GM18526 (cell line): Measurements from ENCODE around the gene APEX2.

Experiments
- POLR2A ChIP-seq: IDR thresholded peaks from 3 replicates; pipeline ENCODE4 v1.6.1; 2011; ENCODE audit not compliant: insufficient read length; ENCODE audit errors: extremely low read depth

APEX2 gene

DNA sequence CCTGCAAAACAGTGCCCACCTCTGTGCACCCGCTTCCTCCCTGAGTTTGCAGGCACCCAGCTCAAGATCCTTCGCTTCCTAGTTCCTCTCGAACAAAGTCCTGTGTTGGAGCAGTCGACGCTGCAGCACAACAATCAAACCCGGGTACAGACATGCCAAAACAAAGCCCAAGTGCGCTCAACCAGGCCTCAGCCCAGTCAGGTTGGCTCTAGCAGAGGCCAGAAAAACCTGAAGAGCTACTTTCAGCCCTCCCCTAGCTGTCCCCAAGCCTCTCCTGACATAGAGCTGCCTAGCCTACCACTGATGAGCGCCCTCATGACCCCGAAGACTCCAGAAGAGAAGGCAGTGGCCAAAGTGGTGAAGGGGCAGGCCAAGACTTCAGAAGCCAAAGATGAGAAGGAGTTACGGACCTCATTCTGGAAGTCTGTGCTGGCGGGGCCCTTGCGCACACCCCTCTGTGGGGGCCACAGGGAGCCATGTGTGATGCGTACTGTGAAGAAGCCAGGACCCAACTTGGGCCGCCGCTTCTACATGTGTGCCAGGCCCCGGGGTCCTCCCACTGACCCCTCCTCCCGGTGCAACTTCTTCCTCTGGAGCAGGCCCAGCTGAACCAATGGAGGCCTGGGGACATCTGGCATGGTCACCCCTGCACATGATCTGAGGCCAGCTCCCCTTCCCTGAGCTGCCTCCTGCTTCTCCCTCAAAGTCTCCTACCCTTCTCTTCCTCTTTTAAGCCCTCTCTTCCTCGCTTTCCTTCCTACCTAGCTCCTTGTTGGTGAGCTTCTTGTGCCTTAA is 6.9 kb downstream of the APEX2 start:
- no peak for TF ChIP-seq POLR2A

DNA sequence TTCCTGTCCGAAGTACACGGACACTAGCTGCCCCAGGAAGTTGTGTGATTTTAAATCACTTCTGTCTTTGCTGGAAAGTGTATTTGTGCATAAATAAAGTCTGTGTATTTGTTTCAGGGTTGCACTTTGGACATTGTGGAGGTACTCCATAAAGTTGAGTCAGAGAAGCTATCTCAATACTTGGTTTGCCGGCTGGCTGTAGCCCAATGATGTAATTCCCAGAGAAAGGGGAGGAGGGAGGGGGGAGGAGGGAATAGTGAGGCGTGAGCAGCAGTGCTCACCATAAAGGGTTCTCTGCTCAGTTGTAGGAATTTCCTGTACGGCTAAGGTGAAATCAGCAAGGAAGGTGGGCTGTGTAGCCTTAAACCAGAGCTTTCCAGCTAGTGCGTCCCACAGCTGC is 7.5 kb downstream of the APEX2 start:
- TF ChIP-seq POLR2A: no peak

DNA sequence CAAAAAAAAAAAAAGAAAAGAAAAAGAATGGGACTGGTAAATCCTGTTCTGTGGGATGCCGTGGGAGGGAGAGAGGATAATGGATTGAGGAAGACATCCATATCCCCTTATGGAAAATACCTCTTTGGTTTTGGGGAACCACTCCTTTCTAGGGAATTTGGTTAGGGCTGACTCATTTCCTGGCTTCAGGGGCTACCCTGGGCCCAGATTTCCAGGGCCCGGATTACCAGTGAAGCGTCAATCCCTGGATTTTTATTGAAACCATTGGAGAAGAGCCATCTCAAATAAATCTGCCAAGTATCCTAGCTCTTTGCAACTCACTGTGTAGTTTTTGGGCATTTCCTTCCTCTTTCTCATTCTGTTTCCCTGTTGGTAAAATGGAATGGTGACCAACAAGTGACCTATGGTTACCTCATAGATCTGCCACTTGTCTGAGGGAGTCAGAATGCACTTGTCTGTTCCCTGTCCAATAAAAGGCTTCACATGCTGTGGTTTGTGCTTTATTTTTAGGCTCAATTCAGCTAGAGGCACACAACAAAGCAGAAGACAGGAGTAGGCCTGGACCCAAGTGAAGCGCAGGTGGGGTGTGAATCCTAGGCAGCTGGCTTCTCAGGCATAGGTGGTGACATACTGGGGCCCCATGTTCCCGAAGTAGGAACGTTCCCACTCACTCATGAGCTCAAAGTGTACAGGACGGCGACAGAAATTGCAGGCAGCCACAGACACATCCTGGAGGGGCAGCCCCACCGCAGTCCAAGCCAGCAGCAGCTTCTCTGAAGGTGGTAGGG is 8.6 kb downstream of the APEX2 start:
- TF ChIP-seq POLR2A: no peak

DNA sequence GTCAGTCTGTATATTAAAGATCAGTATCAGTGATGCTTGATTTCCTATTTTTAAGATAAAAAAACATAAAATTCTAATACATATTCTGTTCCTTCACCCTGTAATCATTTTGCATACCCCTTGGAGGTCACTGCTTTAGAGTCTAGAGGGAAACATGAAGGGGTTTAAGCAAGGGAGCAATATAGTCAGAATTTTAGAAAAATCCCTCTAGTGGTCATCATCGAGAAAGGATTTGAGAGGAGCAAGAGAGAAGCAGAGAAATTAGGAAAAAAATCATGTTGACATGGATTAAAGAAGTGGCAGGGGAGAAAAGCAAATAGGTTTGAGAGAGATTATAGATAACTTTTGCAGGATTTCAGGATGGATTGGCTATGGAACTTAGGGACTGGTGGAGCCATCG is 11.1 kb downstream of the APEX2 start:
- no peak for TF ChIP-seq POLR2A

DNA sequence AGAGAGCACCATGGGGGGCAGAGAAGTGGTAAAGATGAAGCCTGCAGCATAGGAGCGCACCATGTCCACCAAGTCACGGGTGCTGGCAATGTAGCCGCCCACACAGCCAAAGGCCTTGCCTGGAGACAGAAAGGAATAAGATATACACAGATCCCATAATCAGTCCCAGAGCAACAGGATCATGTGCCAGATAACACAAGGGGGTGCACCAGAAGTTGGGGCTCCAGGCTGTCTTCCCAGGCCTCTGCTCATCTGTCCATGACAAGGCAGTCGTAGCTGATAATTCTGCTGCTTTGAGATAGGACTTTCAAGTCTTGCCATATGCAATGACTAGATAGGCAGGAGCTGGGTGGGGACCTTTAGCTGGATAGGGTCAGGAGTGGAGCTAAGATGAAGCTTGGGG is 14.7 kb downstream of the APEX2 start:
- TF ChIP-seq POLR2A: no peak

DNA sequence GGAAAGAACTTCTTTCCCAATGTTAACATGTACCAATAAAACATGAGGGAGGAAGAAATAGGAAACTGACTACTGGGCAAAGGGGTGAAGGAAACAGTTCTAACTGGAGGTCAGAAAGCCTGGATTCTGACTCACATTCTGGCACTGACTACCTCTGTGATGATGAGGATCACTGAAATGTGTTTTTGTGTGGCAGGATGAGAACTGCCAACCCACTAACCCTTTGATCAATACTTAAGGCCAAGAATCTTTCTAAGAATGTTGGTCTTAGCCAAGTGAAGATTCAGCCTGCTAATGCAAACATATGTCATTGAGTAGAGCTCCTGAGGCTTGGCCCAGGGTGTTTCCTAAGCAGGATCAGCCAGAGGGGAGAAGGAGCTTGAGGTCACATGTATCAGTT is 26.0 kb downstream of the APEX2 start:
- TF ChIP-seq POLR2A: no peak

DNA sequence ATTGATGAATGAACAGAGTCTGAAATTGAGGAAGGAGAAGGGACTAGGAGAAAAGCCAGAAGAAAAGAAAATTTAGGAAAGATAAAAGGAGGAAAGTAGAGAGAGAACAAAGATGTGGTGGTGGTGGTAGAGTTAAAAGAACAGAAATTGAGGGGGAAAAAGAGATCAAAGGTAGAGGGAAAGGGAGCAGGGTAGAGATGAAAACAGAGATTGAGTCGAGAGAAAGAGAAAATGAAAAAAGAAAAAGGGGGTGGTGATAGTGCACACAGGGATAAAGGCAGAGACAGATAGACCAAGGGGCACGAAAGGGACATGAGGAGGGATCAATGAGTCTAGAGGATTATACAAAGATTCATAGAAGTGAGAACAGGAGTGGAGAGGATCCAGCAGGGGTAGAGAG is 26.7 kb downstream of the APEX2 start:
- TF ChIP-seq POLR2A: no peak

DNA sequence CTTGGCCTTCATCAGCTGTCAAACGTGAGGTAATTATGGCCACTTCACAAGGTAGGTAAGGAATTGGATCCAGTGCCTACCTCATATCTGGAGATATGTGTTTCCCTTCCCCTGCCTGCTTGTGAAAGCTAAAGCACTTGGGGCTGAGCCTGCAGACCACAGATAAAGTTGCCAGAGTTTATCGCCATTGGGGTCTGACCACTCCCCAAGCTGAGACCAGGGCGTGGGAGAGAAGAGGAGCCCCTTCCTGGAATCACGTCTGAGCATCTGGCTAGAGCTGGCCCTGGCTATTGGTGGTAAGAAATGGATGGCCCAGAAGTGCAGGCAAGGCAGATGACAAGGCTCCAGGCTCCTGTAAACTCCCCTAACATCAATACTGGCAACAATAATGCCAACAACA is 27.9 kb downstream of the APEX2 start:
- TF ChIP-seq POLR2A: no peak

DNA sequence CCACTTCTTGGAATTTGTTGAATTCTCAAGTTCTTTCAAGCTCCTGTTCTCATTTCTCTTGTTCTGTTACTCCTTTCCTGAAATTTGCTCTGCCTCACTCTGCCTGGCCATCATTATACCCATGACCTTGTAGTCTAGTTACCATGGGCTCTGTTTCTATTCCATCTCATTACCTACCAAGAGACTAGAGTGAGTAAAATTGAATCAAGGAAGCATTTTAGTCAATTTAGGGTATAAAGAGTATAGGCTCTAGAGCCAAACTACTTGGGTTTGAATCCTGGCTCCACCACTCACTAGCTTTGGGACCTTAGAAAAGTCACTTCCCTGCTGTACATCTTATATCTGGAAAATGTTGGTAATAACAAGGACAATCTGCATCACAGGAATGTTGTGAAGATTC is 28.4 kb downstream of the APEX2 start:
- no peak for TF ChIP-seq POLR2A

DNA sequence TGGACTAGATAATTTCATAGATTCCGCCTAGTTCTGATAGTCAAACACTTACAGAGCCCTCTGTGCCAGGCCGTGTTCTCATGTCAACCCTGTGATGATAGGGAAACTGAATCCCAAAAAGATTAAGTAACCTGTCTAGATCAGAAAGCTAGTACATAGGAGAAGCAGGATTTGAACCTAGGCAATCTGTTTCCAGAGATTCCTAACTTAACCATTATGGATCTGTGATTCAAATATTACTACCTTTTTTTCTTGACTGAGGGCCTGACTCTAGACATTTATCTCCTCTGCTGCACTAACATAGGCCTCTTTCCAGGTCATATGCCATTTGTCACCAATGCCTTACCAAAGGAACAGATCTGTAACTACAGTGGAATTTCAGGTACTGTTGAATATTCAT is 29.1 kb downstream of the APEX2 start:
- TF ChIP-seq POLR2A: no peak

DNA sequence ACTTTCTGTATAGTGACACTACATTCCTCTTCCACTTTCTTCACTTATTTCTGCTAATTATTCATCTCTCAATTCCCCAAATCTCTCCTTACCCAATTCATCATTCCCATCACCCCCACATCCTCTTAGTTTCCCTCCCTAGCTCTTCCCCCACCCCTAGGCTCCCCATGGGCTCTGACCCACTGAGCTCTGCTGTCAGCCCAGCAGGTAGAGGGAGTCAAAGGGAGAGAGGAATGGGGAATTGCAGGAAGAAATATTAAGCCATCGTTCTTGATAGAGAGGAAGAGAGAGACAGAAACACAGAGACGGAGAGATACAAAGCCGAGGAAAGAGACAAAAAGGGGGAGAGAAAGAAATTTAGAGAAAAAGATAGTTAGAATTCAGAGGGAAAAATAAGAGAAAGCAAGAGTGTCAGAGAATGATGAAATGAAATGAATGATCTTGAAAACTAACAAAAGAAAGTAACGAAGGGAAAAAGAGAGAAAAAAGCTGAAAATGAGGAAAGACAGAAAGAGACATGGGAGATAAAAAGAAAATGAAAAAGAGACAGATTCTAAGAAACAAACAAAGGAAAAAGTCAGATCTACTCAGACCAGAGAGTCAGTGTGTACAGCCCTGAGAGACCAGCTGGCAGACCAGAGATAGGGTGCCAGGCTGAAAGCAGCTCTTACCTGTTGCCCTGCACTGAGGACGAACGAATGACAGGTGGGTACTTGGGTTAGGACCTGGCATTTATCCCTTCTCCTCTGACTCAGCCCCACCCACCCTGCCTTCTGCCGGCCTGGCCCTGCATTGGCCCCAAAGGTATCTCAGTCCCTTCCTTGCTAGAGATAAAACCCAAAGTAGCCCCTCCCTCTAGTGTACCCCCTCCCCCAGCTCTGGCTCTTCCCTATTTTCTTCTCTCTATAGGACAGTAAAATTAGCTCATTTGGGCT is 30.4 kb downstream of the APEX2 start, which contains the start of gene ALAS2:
TSS of gene ALAS2 (minus strand) at position 707 of the 935 bp plus-strand sequence. CDS start 4,977 bp downstream, outside the sequence.
- no peak for TF ChIP-seq POLR2A

DNA sequence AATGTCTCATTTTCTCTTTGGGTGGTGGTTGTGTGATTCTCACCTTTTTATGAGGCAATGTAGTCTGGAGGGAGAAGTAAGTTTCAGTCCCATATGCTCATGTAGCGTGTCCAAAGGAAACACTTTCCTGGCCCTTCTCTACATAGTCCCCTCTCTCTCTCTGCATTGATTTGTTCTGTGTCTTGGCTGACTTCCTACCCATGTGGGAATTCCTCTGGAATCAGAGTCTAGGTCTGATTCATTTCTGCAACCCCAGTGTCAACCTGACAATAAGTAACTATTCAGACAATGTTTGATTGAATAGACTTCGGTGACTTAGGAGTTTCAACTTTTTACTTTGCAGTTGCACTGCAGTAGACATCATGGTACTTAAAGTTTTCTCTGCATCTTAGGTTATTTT is 33.3 kb downstream of the APEX2 start:
- TF ChIP-seq POLR2A: no peak

DNA sequence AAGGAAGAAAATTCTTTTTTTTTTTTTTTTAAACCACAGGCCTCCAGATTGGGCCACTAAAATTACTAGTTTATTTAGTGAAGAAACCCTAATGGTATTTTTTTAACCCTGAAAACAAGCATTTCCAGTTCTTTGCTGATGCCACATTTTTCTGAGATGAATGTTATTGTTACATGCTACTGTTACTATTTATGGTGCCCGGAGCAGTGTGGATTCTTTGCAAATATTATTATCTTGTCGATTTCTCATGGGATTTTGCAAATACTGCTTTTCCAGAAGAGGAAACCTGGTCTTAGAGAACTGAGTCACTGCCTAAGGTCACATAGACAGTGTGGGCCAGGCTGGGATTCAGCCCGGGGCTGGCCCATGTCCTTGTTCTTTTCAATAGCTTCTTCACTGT is 39.3 kb downstream of the APEX2 start:
- TF ChIP-seq POLR2A: no peak

DNA sequence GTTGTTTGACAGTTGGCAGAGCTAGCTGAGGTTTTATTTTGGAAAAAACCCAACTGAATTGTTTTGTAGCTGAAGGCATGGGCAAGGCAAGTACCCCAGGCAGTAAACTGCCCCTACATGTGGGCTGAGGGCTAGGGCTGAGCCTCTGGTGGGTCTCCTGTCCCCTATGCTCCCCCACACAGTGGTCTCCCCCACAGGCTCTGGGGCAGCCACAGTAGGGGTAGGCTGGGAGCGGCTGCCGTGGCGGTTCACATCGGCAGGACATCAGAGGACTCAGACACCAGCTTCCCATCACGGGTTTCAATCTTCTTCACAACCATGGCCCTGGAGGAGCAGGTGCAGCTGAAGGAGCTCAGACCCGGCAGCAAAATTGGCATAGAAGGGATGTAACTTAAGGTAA is 41.4 kb downstream of the APEX2 start:
- TF ChIP-seq POLR2A: no peak

DNA sequence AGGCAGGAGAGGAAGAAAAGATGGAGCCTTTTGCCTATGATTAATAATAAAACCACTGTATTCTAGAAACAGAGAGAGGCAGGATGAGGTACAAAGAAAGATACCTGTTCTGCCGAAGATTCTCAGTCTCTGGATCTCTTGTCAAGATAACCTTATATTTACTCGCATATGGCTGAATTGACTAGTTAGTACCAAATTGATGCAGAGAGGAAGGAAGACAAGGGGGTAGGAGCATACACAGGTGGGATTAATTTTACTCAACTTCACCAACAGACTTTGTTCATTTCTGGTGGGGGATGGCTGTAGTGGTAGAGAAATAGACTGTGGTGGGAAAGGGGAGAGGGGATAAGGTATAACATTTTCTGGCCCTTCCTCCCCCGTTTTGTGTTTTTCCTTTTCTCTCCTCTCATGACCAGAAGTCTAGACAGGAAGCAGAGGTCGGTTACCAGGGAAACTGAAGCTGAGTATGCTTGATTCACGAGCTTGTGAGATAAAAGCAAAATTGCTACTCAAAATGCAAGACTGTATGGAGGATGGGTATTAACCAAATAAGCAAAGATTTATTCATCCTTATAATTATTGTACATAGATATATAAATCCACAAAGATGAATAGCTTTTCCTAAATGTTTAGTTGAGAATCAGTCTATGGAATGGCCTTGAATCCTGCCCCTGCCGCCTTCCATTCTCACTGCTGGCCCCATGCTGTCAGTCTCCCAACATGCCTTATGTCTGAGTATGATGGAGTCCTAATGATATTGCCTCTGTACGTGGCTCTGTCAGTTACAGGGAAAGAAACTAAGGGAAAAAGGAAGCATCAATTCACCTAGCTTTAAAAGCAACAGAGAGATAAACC is 56.9 kb downstream of the APEX2 start:
- no peak for TF ChIP-seq POLR2A

DNA sequence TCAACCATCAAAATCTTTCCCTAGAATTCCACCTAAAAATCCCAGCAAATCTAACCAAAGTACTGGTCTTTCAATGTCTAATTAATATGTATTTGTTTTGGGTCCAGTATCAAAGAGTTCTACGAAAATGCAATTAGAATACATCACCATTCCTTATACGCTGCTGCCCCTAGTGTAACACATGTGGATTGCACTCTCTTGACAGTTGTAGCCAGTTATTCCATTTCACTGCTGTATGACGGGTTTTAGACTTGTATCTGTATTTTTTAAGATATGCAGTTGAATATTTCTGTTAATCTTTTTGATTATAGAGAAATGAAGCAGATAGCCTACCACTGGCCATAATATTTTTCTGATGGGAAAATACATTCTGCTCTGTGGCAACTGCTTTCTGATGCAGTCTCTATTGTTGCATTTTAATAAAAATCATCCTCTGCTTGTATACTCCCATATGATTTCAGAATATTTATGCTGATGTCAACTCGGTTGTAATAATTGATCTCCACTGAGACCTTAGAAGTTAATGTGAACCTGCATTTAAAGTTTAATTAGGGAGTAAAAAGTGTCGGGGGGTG is 57.6 kb downstream of the APEX2 start:
- no peak for TF ChIP-seq POLR2A
